GM12892 (cell line): ENCODE measurements around the gene CREB3L1.

Source experiments
- POLR2A ChIP-seq: IDR thresholded peaks from 2 replicates; pipeline ENCODE4 v1.6.1; 2011; ENCODE audit warnings: low read depth, low read length, control low read depth
- POLR2AphosphoS5 ChIP-seq: IDR thresholded peaks from 2 replicates; pipeline ENCODE4 v1.6.1; 2011; ENCODE audit warnings: low read depth, low read length, control low read depth

DNA sequence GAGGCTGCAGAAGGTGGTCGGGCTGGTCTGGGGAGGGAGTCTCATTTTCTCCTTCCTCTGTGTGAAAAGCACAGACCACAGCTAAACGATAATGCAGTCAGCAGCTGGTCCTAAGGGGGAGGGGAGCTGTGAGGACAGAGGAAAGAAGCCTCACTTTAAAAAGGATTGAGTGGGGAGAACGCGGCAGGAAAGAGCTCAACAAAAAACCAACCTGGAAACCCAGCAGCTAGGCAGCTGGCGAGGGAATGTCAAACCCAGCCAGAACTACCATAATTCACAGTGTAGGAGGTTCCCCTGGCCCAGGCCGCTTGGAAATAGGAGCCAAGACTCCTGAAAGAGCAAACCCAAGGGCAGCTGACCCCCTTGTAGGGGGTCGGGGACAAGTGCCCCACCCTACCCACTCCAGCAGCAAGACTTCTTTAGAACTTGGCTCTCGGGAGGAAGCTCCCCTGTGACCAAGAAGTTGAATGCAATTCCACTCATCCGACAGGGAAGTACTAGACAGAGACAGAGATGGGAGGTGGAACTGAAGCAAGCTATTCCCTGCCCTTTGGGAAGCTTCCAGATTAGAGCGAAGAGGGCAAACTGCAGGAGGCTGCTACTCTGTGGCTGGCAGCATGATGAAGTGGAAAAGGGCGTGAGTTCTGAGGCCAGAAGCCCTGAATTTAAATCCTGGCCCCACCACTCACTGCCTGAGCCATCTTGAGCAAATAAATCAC, 53.3 kb downstream of the CREB3L1 start:
- TF ChIP-seq POLR2AphosphoS5 = no peak
- TF ChIP-seq POLR2A = no peak
